HG02852 (cell line): ENCODE measurements around the gene PDHX.

Experiments used
- ATAC-seq: cut with Tn5 transposase; IDR thresholded peaks from one replicate; pipeline ENCODE4 v1.9.1; 2021; ENCODE audit warnings: mild to moderate bottlenecking, moderate library complexity; ENCODE audit not compliant: unreplicated experiment

PDHX gene

GRCh38 chr11:34987617-34988016, 71.2 kb downstream of the PDHX start:
- ATAC-seq, result no peak

- ATAC-seq, result peak; percentile 95
Observed at GRCh38 chr11:34988294-34989255, 72.2 kb downstream of the PDHX start.

GRCh38 chr11:34990916-34991315, 74.5 kb downstream of the PDHX start:
- no peak for ATAC-seq

- ATAC-seq, result no peak
Observed at GRCh38 chr11:34994854-34995253, 78.4 kb downstream of the PDHX start.

- ATAC-seq, result no peak
Observed at GRCh38 chr11:34996958-34997357, 80.5 kb downstream of the PDHX start.

GRCh38 chr11:34997952-34998528, 81.6 kb downstream of the PDHX start:
- ATAC-seq, result no peak

- ATAC-seq, result no peak
Observed at GRCh38 chr11:34999453-34999852, 83.0 kb downstream of the PDHX start.

- no peak for ATAC-seq
Observed at GRCh38 chr11:35003186-35003585, 86.8 kb downstream of the PDHX start.

GRCh38 chr11:35003658-35004057, 87.2 kb downstream of the PDHX start:
- ATAC-seq, result no peak

- ATAC-seq, result no peak
Observed at GRCh38 chr11:35005141-35005780, 88.8 kb downstream of the PDHX start.

- peak; percentile 92 for ATAC-seq
Observed at GRCh38 chr11:35006389-35007128, 90.1 kb downstream of the PDHX start.

- ATAC-seq, result peak; percentile 61
Observed at GRCh38 chr11:35007277-35007676, 90.9 kb downstream of the PDHX start.

GRCh38 chr11:35009191-35009943, 92.9 kb downstream of the PDHX start:
- ATAC-seq, result no peak

- no peak for ATAC-seq
Observed at GRCh38 chr11:35009944-35010342, 93.5 kb downstream of the PDHX start.

- ATAC-seq, result no peak
Observed at GRCh38 chr11:35010654-35011053, 94.2 kb downstream of the PDHX start.

- no peak for ATAC-seq
Observed at GRCh38 chr11:35011389-35011788, 95.0 kb downstream of the PDHX start.

GRCh38 chr11:35011944-35012343, 95.5 kb downstream of the PDHX start:
- no peak for ATAC-seq

- peak; percentile 74 for ATAC-seq
Observed at GRCh38 chr11:35012467-35013191, 96.2 kb downstream of the PDHX start.

GRCh38 chr11:35013514-35014233, 97.3 kb downstream of the PDHX start:
- peak; percentile 50 for ATAC-seq
